Heart left ventricle (tissue), 13 donors: Measurements from ENCODE around the gene HS3ST3A1.

Source experiments
- CTCF ChIP-seq, 12 donors: fragments of 200-600 bp; sonication (generic) in 4 of 12; IDR thresholded peaks; one replicate each; pipeline versions ENCODE4 v1.5.0 to v1.8.0; 2018 to 2022; ENCODE audit warnings: antibody characterized with exemption in 12 of 12, mild to moderate bottlenecking in 5 of 12
- POLR2A ChIP-seq, 2 donors: fragments of 450-650 bp; IDR thresholded peaks; one replicate each; pipeline ENCODE4 v1.6.1; 2017; ENCODE audit warnings: antibody characterized with exemption in 2 of 2, mild to moderate bottlenecking in 2 of 2, moderate library complexity in 2 of 2
- donor health status: ischemic (EF 13 %, LVEDD 7.1; RV severe dilation, severe dysfunction).
- donor health status: DM: no; HTN: yes; CAD: no.
- donor health status: DM: no; HTN: no; CAD: no.
- donor health status: ischemic (EF 25% LVEDD 6.9; RV normal size, moderate dysfunction).
- donor health status: ischemic (EF 25% LVEDD 5.7; RV mildly dilated, moderate dysfunction).
- donor health status: ischemic (EF 35%, LVEDD 5.7; RV mildly dilated, moderate dysfunction).
- donor health status: nonischemic (EF 11% LVEDD 7.7; RV severe dilation, severe dysfunction).
- donor health status: DM: yes; HTN: yes; CAD: no.
- donor health status: PGD.
- donor health status: ischemic (EF 29% LVEDD 5.4; RV normal size, mild dysfunction).
- donor health status: nonischemic (EF 23%, LVEDD 6.1; RV moderate dilation, normal function).

GRCh38 chr17:13462146-13462545 lies 139.6 kb downstream of the HS3ST3A1 start:
- TF ChIP-seq POLR2A (IDR thresholded peaks at IDR 0.05) (no peak), CTCF (IDR thresholded peaks at IDR 0.05) (no peak)
